ENCODE measurements around the gene DGAT2. TPM values are rescaled to one million over a fixed set of nuclear protein-coding genes. Genes with fewer than 3 reads are reported as not detected.

The DGAT2 gene
- total RNA-seq, 1 experiment from 2014 or later, result 6.4 TPM

DNA sequence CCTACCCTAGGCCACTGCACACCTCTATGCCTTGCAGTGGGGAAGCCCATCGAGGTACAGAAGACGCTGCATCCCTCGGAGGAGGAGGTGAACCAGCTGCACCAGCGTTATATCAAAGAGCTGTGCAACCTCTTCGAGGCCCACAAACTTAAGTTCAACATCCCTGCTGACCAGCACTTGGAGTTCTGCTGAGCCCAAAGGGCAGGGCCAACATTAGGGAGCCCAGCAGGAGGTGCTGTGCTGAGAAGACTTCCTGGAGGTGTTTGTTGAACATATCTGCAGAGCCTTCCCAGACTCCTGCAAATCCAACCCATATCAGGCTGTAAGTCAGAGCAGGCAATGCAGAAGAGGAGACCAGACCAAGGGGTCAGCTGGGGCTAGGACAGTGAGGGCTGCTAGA lies 37.5 kb upstream of the DGAT2 start:
- H3K4me1 Mint-ChIP-seq (ENCODE audit: insufficient read depth, unreplicated experiment), result no peaks in the 10 kb centered on the region
- CTCF ChIA-PET, result interaction anchor here (1.5 to 1.6 kb wide), 2 partner anchors 9 to 73 kb away, joined by 5 to 9 read pairs; no protein-coding TSS in a partner anchor
- H3K4me3 Mint-ChIP-seq (ENCODE audit: unreplicated experiment), result no peak overlapping the region
- H3K36me3 Mint-ChIP-seq (ENCODE audit: insufficient read depth, unreplicated experiment), result no peaks in the 10 kb centered on the region
- POLR2A ChIA-PET, result no interaction called here
- H3K27me3 Mint-ChIP-seq (ENCODE audit: insufficient read depth, unreplicated experiment), result no peaks in the 10 kb centered on the region
- DNase-seq (ENCODE audit: unreplicated experiment), result no peak
- TF ChIP-seq, protein P1, sequence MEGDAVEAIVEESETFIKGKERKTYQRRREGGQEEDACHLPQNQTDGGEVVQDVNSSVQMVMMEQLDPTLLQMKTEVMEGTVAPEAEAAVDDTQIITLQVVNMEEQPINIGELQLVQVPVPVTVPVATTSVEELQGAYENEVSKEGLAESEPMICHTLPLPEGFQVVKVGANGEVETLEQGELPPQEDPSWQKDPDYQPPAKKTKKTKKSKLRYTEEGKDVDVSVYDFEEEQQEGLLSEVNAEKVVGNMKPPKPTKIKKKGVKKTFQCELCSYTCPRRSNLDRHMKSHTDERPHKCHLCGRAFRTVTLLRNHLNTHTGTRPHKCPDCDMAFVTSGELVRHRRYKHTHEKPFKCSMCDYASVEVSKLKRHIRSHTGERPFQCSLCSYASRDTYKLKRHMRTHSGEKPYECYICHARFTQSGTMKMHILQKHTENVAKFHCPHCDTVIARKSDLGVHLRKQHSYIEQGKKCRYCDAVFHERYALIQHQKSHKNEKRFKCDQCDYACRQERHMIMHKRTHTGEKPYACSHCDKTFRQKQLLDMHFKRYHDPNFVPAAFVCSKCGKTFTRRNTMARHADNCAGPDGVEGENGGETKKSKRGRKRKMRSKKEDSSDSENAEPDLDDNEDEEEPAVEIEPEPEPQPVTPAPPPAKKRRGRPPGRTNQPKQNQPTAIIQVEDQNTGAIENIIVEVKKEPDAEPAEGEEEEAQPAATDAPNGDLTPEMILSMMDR (IDR thresholded peaks at IDR 0.05; ENCODE audit: unreplicated experiment), result no peak
- no peak overlapping the region for H3K27ac Mint-ChIP-seq (ENCODE audit: low read depth, unreplicated experiment)
- intact Hi-C loops (cut with micrococcal nuclease), result no loop called here
- H3K9me3 Mint-ChIP-seq (ENCODE audit: unreplicated experiment), result no peaks in the 10 kb centered on the region
- BruUV-seq (replicated peaks), result no TSS peak

DNA sequence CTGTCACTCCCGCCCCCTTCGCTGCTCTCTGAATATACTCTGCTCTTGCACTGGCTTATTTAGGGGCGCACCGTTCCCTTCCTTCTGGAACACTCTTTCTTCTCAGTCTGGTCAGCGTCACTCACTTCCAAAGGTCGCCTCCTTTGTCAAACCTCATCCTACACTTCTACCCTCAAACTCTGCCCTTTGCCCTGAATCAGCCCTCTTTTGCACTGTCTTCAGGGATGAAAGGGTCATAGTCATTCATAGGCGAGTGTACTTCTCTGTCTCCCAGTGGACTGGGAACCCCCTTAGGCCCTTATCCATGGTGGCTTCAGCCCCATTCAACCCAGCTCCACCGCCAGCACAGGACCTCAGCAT lies 35.5 kb upstream of the DGAT2 start:
- no peak for DNase-seq (ENCODE audit: unreplicated experiment)
- Mint-ChIP-seq H3K9me3 (ENCODE audit: unreplicated experiment) (no peaks in the 10 kb centered on the region), H3K27me3 (ENCODE audit: insufficient read depth, unreplicated experiment) (no peaks in the 10 kb centered on the region), H3K36me3 (ENCODE audit: insufficient read depth, unreplicated experiment) (no peaks in the 10 kb centered on the region), H3K4me3 (ENCODE audit: unreplicated experiment) (no peak overlapping the region), H3K4me1 (ENCODE audit: insufficient read depth, unreplicated experiment) (no peaks in the 10 kb centered on the region), H3K27ac (ENCODE audit: low read depth, unreplicated experiment) (no peak overlapping the region)
- BruUV-seq (replicated peaks), result no TSS peak
- intact Hi-C loops (cut with micrococcal nuclease), result no loop called here
- TF ChIP-seq, protein P1 (IDR thresholded peaks at IDR 0.05; ENCODE audit: unreplicated experiment), result no peak
- POLR2A ChIA-PET, result no interaction called here
- CTCF ChIA-PET, result no interaction called here

GRCh38 chr11:75733431-75734107 lies 35.0 kb upstream of the DGAT2 start:
- Mint-ChIP-seq H3K4me1 (ENCODE audit: insufficient read depth, unreplicated experiment) (no peaks in the 10 kb centered on the region), H3K4me3 (ENCODE audit: unreplicated experiment) (no peak overlapping the region), H3K27ac (ENCODE audit: low read depth, unreplicated experiment) (no peak overlapping the region), H3K27me3 (ENCODE audit: insufficient read depth, unreplicated experiment) (no peaks in the 10 kb centered on the region), H3K9me3 (ENCODE audit: unreplicated experiment) (no peaks in the 10 kb centered on the region), H3K36me3 (ENCODE audit: insufficient read depth, unreplicated experiment) (no peaks in the 10 kb centered on the region)
- intact Hi-C loops (cut with micrococcal nuclease), result no loop called here
- CTCF ChIA-PET, result no interaction called here
- BruUV-seq (replicated peaks), result no TSS peak
- POLR2A ChIA-PET, result no interaction called here
- no peak for DNase-seq (ENCODE audit: unreplicated experiment)
- TF ChIP-seq, protein P1 (IDR thresholded peaks at IDR 0.05; ENCODE audit: unreplicated experiment), result no peak

DNA sequence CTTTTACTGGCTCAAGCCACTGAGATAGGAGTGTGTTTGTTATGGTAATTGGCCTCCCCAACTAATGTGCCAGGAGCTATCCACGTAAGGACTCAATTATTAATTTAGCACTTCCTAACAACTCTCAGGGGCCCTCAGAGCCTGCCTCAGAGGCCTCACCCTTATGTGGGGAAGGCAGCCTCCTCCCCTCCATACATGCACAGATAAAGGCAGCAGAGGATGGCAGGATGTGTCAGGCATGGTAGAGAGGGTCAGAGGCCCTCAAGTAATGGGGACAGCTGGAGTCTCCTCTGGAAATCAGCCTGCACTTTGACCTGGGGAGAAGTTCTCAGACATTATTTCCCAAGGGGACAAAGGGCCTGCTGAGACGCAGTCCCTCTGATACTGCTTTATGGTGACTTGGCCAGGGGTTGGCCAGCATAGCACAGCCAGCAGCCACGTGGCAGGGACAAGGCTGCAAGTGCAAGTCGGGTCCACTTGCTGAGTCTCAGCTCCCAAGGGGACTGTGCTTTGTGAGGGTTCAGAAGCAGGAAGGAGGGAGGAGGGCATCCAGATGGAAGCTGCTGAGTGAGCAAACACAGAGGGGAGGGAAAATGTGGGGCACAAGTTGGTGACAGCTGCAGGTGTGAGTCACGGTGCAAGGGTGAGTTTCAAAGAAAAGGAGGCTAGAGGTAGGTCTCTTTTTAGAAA lies 33.9 kb upstream of the DGAT2 start:
- no peak for DNase-seq (ENCODE audit: unreplicated experiment)
- ChIA-PET POLR2A (no interaction called here), CTCF (interaction anchor here (0.7 kb wide), 1 partner anchor 87 kb away, joined by 3 read pairs; no protein-coding TSS in a partner anchor)
- no peak overlapping the region for H3K27ac Mint-ChIP-seq (ENCODE audit: low read depth, unreplicated experiment)
- no TSS peak for BruUV-seq (replicated peaks)
- H3K4me1 Mint-ChIP-seq (ENCODE audit: insufficient read depth, unreplicated experiment), result no peaks in the 10 kb centered on the region
- TF ChIP-seq, protein P1 (IDR thresholded peaks at IDR 0.05; ENCODE audit: unreplicated experiment), result no peak
- no peaks in the 10 kb centered on the region for H3K27me3 Mint-ChIP-seq (ENCODE audit: insufficient read depth, unreplicated experiment)
- no peaks in the 10 kb centered on the region for H3K9me3 Mint-ChIP-seq (ENCODE audit: unreplicated experiment)
- H3K36me3 Mint-ChIP-seq (ENCODE audit: insufficient read depth, unreplicated experiment), result no peaks in the 10 kb centered on the region
- no peak overlapping the region for H3K4me3 Mint-ChIP-seq (ENCODE audit: unreplicated experiment)
- intact Hi-C loops (cut with micrococcal nuclease), result no loop called here

All from MCF 10A (cell line).